ENCODE data around the gene FBXO40.

Gene FBXO40

DNA sequence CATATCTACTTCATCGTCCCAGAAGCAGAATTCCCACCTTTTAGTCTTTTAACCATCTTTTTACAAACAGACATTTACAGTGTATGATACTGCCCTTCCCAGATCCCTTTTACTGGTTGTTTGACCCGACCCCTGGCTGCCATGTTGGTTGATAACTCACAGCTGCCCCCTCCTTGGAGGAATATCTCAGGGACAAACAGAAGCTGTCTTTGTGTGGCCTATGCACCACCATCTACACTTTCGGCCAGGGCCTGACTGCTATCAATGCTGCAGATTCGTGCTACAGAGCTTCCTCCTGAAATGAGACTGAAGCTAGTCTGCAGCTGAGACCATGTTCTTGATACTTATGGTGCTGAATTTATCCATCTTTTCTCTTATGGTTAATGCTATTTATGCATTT lies 40.8 kb upstream of the FBXO40 start:
- Histone ChIP-seq H3K4me3 (ENCODE audit: low read length, poor library complexity, severe bottlenecking) (no peak overlapping the region), H3K27me3 (ENCODE audit: insufficient read depth, low read length, poor library complexity, severe bottlenecking) (no peaks in the 10 kb centered on the region), H3K4me1 (ENCODE audit: insufficient read depth, low read length, poor library complexity, severe bottlenecking) (no peaks in the 10 kb centered on the region), H4K20me1 (ENCODE audit: insufficient read depth, low read length, poor library complexity, severe bottlenecking) (no peaks in the 10 kb centered on the region), H3K36me3 (ENCODE audit: insufficient read depth, low read length) (no peaks in the 10 kb centered on the region), H3K9ac (ENCODE audit: low read depth, low read length, poor library complexity, severe bottlenecking) (no peak overlapping the region), H3K9me3 (ENCODE audit: insufficient read depth, low read depth, low read length) (no peaks in the 10 kb centered on the region), H3K4me2 (ENCODE audit: low read depth, low read length, poor library complexity, severe bottlenecking) (no peak overlapping the region), H3F3A (ENCODE audit: low read depth) (no peaks in the 10 kb centered on the region), H3K79me2 (ENCODE audit: insufficient read depth, low read length) (no peaks in the 10 kb centered on the region), H2AFZ (ENCODE audit: low read length) (peak overlapping the region; percentile 19), H3K9me2 (replicated peaks; ENCODE audit: low read depth, low read length) (no peaks in the 10 kb centered on the region)
- TF ChIP-seq EZH2phosphoT487 (IDR thresholded peaks at IDR 0.05; ENCODE audit: borderline replicate concordance), result no peak
- TF ChIP-seq CTCF (conservative IDR thresholded peaks at IDR 0.05; ENCODE audit: low read length), result no peak

DNA sequence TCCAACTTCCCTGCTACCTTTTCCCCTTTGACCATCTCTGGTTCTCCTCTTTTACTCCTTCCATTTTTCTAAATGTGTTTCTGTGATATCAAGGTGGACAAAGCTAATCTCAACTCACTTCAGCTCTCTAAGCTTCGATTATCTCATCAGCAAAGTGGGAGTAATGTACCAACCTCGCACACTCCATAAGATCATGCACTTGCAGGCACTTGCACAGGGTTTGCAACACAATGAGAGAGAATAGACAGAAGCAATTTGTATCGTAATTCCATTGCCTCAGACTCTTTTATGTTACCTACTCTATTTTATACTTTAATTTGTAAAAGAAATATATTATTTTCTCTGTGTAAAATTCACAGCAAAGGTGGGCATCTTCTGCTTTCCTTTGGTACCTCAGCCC lies 40.4 kb upstream of the FBXO40 start:
- Histone ChIP-seq H3K9me2 (replicated peaks; ENCODE audit: low read depth, low read length) (no peaks in the 10 kb centered on the region), H2AFZ (ENCODE audit: low read length) (peak overlapping the region; percentile 19), H3K9ac (ENCODE audit: low read depth, low read length, poor library complexity, severe bottlenecking) (no peak overlapping the region), H3K27me3 (ENCODE audit: insufficient read depth, low read length, poor library complexity, severe bottlenecking) (no peaks in the 10 kb centered on the region), H3K4me1 (ENCODE audit: insufficient read depth, low read length, poor library complexity, severe bottlenecking) (no peaks in the 10 kb centered on the region), H3F3A (ENCODE audit: low read depth) (no peaks in the 10 kb centered on the region), H3K9me3 (ENCODE audit: insufficient read depth, low read depth, low read length) (no peaks in the 10 kb centered on the region), H4K20me1 (ENCODE audit: insufficient read depth, low read length, poor library complexity, severe bottlenecking) (no peaks in the 10 kb centered on the region), H3K36me3 (ENCODE audit: insufficient read depth, low read length) (no peaks in the 10 kb centered on the region), H3K4me3 (ENCODE audit: low read length, poor library complexity, severe bottlenecking) (no peak overlapping the region), H3K4me2 (ENCODE audit: low read depth, low read length, poor library complexity, severe bottlenecking) (no peak overlapping the region), H3K79me2 (ENCODE audit: insufficient read depth, low read length) (no peaks in the 10 kb centered on the region)
- TF ChIP-seq CTCF (conservative IDR thresholded peaks at IDR 0.05; ENCODE audit: low read length) (no peak), EZH2phosphoT487 (IDR thresholded peaks at IDR 0.05; ENCODE audit: borderline replicate concordance) (no peak)

GRCh38 chr3:121557426-121557934 lies 35.7 kb upstream of the FBXO40 start:
- Histone ChIP-seq H4K20me1 (ENCODE audit: insufficient read depth, low read length, poor library complexity, severe bottlenecking) (no peaks in the 10 kb centered on the region), H3K9me3 (ENCODE audit: insufficient read depth, low read depth, low read length) (no peaks in the 10 kb centered on the region), H3K79me2 (ENCODE audit: insufficient read depth, low read length) (no peaks in the 10 kb centered on the region), H3K4me2 (ENCODE audit: low read depth, low read length, poor library complexity, severe bottlenecking) (no peak overlapping the region), H2AFZ (ENCODE audit: low read length) (no peak overlapping the region), H3K36me3 (ENCODE audit: insufficient read depth, low read length) (no peaks in the 10 kb centered on the region), H3K4me3 (ENCODE audit: low read length, poor library complexity, severe bottlenecking) (no peak overlapping the region), H3K9ac (ENCODE audit: low read depth, low read length, poor library complexity, severe bottlenecking) (no peak overlapping the region), H3K4me1 (ENCODE audit: insufficient read depth, low read length, poor library complexity, severe bottlenecking) (no peaks in the 10 kb centered on the region), H3K27me3 (ENCODE audit: insufficient read depth, low read length, poor library complexity, severe bottlenecking) (no peaks in the 10 kb centered on the region), H3F3A (ENCODE audit: low read depth) (no peaks in the 10 kb centered on the region), H3K9me2 (replicated peaks; ENCODE audit: low read depth, low read length) (no peaks in the 10 kb centered on the region)
- TF ChIP-seq CTCF (conservative IDR thresholded peaks at IDR 0.05; ENCODE audit: low read length), result no peak
